Chondrocyte (in vitro differentiated cells): ENCODE measurements around the gene TMEM184C. TPM values are rescaled to one million over a fixed set of nuclear protein-coding genes. Genes with fewer than 3 reads are reported as not detected.
A peak's percentile ranks its signal among the peaks of the same experiment; 100 is the strongest.

Source experiments
- DNase-seq: peaks from one replicate; pipeline ENCODE4 v3.0.0; 2021; ENCODE audit warnings: mixed read lengths, low spot score
- H3K27ac Mint-ChIP-seq: one replicate; pipeline ENCODE4 v1.8.0; 2021; ENCODE audit warnings: mild to moderate bottlenecking, moderate library complexity, mixed read lengths; ENCODE audit not compliant: unreplicated experiment
- H3K27me3 Mint-ChIP-seq: 2 replicates; pipeline ENCODE4 v1.8.0; 2021; ENCODE audit warnings: low read depth, mixed read lengths
- H3K36me3 Mint-ChIP-seq: 2 replicates; pipeline ENCODE4 v1.8.0; 2021; ENCODE audit warnings: low read depth, mixed read lengths
- H3K4me1 Mint-ChIP-seq: 2 replicates; pipeline ENCODE4 v1.8.0; 2021; ENCODE audit warnings: low read depth, mild to moderate bottlenecking, mixed read lengths
- H3K4me3 Mint-ChIP-seq: one replicate; pipeline ENCODE4 v1.8.0; 2021; ENCODE audit warnings: mild to moderate bottlenecking, moderate library complexity, mixed read lengths; ENCODE audit not compliant: unreplicated experiment
- H3K9me3 Mint-ChIP-seq: 2 replicates; pipeline ENCODE4 v1.8.0; 2021; ENCODE audit warnings: low read depth, mixed read lengths
- CTCF ChIP-seq: fragments of 200-600 bp; sonication (generic); IDR thresholded peaks from 2 replicates; pipeline ENCODE4 v1.5.0; 2021; ENCODE audit warnings: antibody characterized with exemption, mild to moderate bottlenecking, moderate library complexity
- total RNA-seq: library from RNA; stranded (reverse); gene quantifications from 3 replicates; pipeline ENCODE4 v1.2.1, GENCODE V29; 2021

The TMEM184C gene
- total RNA-seq, 1 donor from 2014 or later = 35.3 TPM

GRCh38 chr4:147626903-147627302, 9.7 kb downstream of the TMEM184C start:
- H3K27ac Mint-ChIP-seq = peak overlapping the region; percentile 55
- H3K9me3 Mint-ChIP-seq = no peaks in the 10 kb centered on the region
- no peak for DNase-seq
- H3K36me3 Mint-ChIP-seq = peaks cover 21% of the 10 kb centered on the region
- H3K27me3 Mint-ChIP-seq = no peaks in the 10 kb centered on the region
- TF ChIP-seq CTCF = no peak
- H3K4me1 Mint-ChIP-seq = peaks cover 10% of the 10 kb centered on the region
- no peak overlapping the region for H3K4me3 Mint-ChIP-seq

- Mint-ChIP-seq H3K27ac (no peak overlapping the region), H3K4me1 (peaks cover 14% of the 10 kb centered on the region)
These were observed 11.2 kb downstream of the TMEM184C start for GRCh38 chr4:147628415-147628814.

GRCh38 chr4:147629783-147630730, 12.9 kb downstream of the TMEM184C start:
- Mint-ChIP-seq H3K27me3 (no peaks in the 10 kb centered on the region), H3K9me3 (no peaks in the 10 kb centered on the region), H3K36me3 (peaks cover 28% of the 10 kb centered on the region), H3K4me1 (peaks cover 14% of the 10 kb centered on the region), H3K4me3 (no peak overlapping the region), H3K27ac (peak overlapping the region; percentile 45)
- TF ChIP-seq CTCF = no peak
- DNase-seq = no peak

More at GRCh38 chr4:147628415-147628814, 11.2 kb downstream of the TMEM184C start:
- Mint-ChIP-seq H3K4me3 (no peak overlapping the region), H3K27me3 (no peaks in the 10 kb centered on the region), H3K9me3 (no peaks in the 10 kb centered on the region), H3K36me3 (peaks cover 24% of the 10 kb centered on the region)
- no peak for TF ChIP-seq CTCF
- DNase-seq = no peak

- Mint-ChIP-seq H3K9me3 (peaks cover 8% of the 10 kb centered on the region), H3K36me3 (peaks cover 34% of the 10 kb centered on the region), H3K27me3 (no peaks in the 10 kb centered on the region), H3K27ac (no peak overlapping the region), H3K4me1 (peaks cover 14% of the 10 kb centered on the region), H3K4me3 (no peak overlapping the region)
- TF ChIP-seq CTCF = no peak
- no peak for DNase-seq
These were observed 15.9 kb downstream of the TMEM184C start for GRCh38 chr4:147633113-147633512.

GRCh38 chr4:147633643-147634042, 16.4 kb downstream of the TMEM184C start:
- Mint-ChIP-seq H3K4me3 (no peak overlapping the region), H3K9me3 (peaks cover 8% of the 10 kb centered on the region), H3K27me3 (no peaks in the 10 kb centered on the region), H3K27ac (no peak overlapping the region), H3K4me1 (peaks cover 14% of the 10 kb centered on the region), H3K36me3 (peaks cover 32% of the 10 kb centered on the region)
- DNase-seq = no peak
- no peak for TF ChIP-seq CTCF
